Neural cell (in vitro differentiated cells): ENCODE results near the gene TRAPPC10. TPM values are rescaled to one million over a fixed set of nuclear protein-coding genes. Genes with fewer than 3 reads are reported as not detected.

Experiments
- H2AFZ ChIP-seq: fragments of 200-600, 300-800 bp; sonication (generic), shearing (Covaris generic); 2 replicates; pipeline ENCODE4 v1.6.0; 2014; ENCODE audit warnings: low read depth, mild to moderate bottlenecking, antibody characterized with exemption, low read length, moderate library complexity
- H3F3A ChIP-seq: fragments of 200-600 bp; shearing (Covaris generic); 2 replicates; pipeline ENCODE4 v1.6.1; 2016; ENCODE audit warnings: mild to moderate bottlenecking, moderate library complexity, mixed read lengths, antibody characterized with exemption, low read length; ENCODE audit not compliant: insufficient read depth, poor library complexity, severe bottlenecking
- H3K27ac ChIP-seq: fragments of 200-600, 300-800 bp; sonication (generic), shearing (Covaris generic); 2 replicates; pipeline ENCODE4 v1.5.1; 2014; ENCODE audit warnings: mild to moderate bottlenecking, low read length, moderate library complexity
- H3K27me3 ChIP-seq: fragments of 300-800, 200-600 bp; sonication (generic), shearing (Covaris generic); 2 replicates; pipeline ENCODE4 v1.6.0; 2014; ENCODE audit warnings: mild to moderate bottlenecking, low read depth, low read length, moderate library complexity; ENCODE audit not compliant: insufficient read depth
- H3K36me3 ChIP-seq: fragments of 300-800, 200-600 bp; sonication (generic), shearing (Covaris generic); 2 replicates; pipeline ENCODE4 v1.5.1; 2014; ENCODE audit warnings: mild to moderate bottlenecking, antibody characterized with exemption, low read length, moderate library complexity; ENCODE audit not compliant: insufficient read depth
- H3K4me2 ChIP-seq: fragments of 300-800, 200-600 bp; sonication (generic), shearing (Covaris generic); 2 replicates; pipeline ENCODE4 v1.6.0; 2014; ENCODE audit warnings: mild to moderate bottlenecking, low read length
- H3K4me3 ChIP-seq: fragments of 300-800, 200-600 bp; sonication (generic), shearing (Covaris generic); 2 replicates; pipeline ENCODE4 v1.5.1; 2014; ENCODE audit warnings: mild to moderate bottlenecking, low read length, moderate library complexity
- H3K79me2 ChIP-seq: fragments of 200-600 bp; shearing (Covaris generic); replicated peaks from 2 replicates; pipeline ENCODE4 v1.6.0; 2014; ENCODE audit warnings: mild to moderate bottlenecking, low read length, moderate library complexity; ENCODE audit not compliant: insufficient read depth
- H3K9ac ChIP-seq: fragments of 300-800, 200-600 bp; sonication (generic), shearing (Covaris generic); 2 replicates; pipeline ENCODE4 v1.6.1; 2016; ENCODE audit warnings: mild to moderate bottlenecking, low read length, mixed read lengths
- H3K9me2 ChIP-seq: fragments of 200-600 bp; shearing (Covaris generic); 2 replicates; pipeline ENCODE4 v1.6.1; 2016; ENCODE audit warnings: mild to moderate bottlenecking, low read length, mixed read lengths; ENCODE audit not compliant: insufficient read depth
- H3K9me3 ChIP-seq: fragments of 200-600, 300-800 bp; sonication (generic), shearing (Covaris generic); 2 replicates; pipeline ENCODE4 v1.6.1; 2016; ENCODE audit warnings: mild to moderate bottlenecking, mixed run types, low read length, moderate library complexity, mixed read lengths
- H4K20me1 ChIP-seq: fragments of 200-600 bp; shearing (Covaris generic); 2 replicates; pipeline ENCODE4 v1.6.1; 2016; ENCODE audit warnings: mild to moderate bottlenecking, mixed run types; ENCODE audit not compliant: insufficient read depth
- EP300 ChIP-seq: fragments of 450-650 bp; conservative IDR thresholded peaks from 2 replicates; pipeline ENCODE4 v1.6.1; 2014; ENCODE audit warnings: antibody characterized with exemption, mild to moderate bottlenecking, moderate library complexity; ENCODE audit not compliant: poor library complexity, severe bottlenecking
- EZH2 ChIP-seq: fragments of 200-600, 300-800 bp; shearing (Covaris generic), sonication (generic); IDR thresholded peaks from 2 replicates; pipeline ENCODE4 v1.6.1; 2014; ENCODE audit warnings: antibody characterized with exemption, low read length, borderline replicate concordance, mild to moderate bottlenecking; ENCODE audit not compliant: insufficient read depth, poor library complexity, severe bottlenecking
- MXI1 ChIP-seq: fragments of 450-650 bp; conservative IDR thresholded peaks from 2 replicates; pipeline ENCODE4 v1.6.1; 2014; ENCODE audit warnings: antibody characterized with exemption, mild to moderate bottlenecking; ENCODE audit not compliant: poor library complexity, severe bottlenecking
- POLR2AphosphoS5 ChIP-seq: IDR thresholded peaks from 2 replicates; pipeline ENCODE4 v1.6.1; 2012
- RAD21 ChIP-seq: fragments of 450-650 bp; conservative IDR thresholded peaks from 2 replicates; pipeline ENCODE4 v1.6.1; 2014; ENCODE audit warnings: antibody characterized with exemption, mild to moderate bottlenecking, moderate library complexity
- SMC3 ChIP-seq: fragments of 450-650 bp; conservative IDR thresholded peaks from 2 replicates; pipeline ENCODE4 v1.6.1; 2014; ENCODE audit warnings: antibody characterized with exemption, mild to moderate bottlenecking, moderate library complexity; ENCODE audit not compliant: poor library complexity
- TAF1 ChIP-seq: IDR thresholded peaks from 2 replicates; pipeline ENCODE4 v1.6.1; 2012; ENCODE audit warnings: low read depth
- polyA plus RNA-seq: library from polyadenylated mRNA; depleted of rRNA; stranded (reverse); fragments of >200 nt; gene quantifications from 2 replicates; pipeline ENCODE4 v1.2.3, GENCODE V29; 2014
- TF ChIP-seq, protein P1 (sequence below): IDR thresholded peaks from 2 replicates; pipeline ENCODE4 v1.6.1; 2012; ENCODE audit warnings: borderline replicate concordance
- TF ChIP-seq, protein P2 (sequence below): fragments of 450-650 bp; IDR thresholded peaks from 2 replicates; pipeline ENCODE4 v1.5.1; 2014; ENCODE audit warnings: antibody characterized with exemption, mild to moderate bottlenecking, moderate library complexity; ENCODE audit not compliant: poor library complexity, severe bottlenecking

Gene TRAPPC10
- polyA plus RNA-seq, 1 donor from 2014 or later: 17.8 TPM

DNA sequence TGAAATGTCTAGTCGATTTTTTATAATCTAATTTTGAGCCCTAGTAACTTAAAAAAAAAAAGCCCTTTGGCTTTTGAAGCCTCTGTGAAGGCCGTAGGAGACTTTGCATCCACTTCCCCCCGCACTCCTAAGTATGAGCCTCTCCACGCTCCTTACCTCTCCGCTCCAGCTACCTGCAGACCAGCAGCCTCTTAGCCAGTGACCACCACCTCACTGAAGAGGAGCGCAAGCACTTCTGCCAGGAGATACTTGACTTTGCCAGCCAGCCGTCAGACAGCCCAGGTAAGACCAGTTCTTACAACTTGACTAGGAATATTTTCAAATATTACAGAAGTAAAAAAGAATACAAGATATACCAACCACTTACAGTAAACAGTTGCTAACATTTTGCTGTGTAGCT lies 67.7 kb downstream of the TRAPPC10 start:
- H3K27ac ChIP-seq: no peak overlapping the region
- TF ChIP-seq TAF1 (no peak), EZH2 (no peak), RAD21 (no peak)
- TF ChIP-seq, protein P1, sequence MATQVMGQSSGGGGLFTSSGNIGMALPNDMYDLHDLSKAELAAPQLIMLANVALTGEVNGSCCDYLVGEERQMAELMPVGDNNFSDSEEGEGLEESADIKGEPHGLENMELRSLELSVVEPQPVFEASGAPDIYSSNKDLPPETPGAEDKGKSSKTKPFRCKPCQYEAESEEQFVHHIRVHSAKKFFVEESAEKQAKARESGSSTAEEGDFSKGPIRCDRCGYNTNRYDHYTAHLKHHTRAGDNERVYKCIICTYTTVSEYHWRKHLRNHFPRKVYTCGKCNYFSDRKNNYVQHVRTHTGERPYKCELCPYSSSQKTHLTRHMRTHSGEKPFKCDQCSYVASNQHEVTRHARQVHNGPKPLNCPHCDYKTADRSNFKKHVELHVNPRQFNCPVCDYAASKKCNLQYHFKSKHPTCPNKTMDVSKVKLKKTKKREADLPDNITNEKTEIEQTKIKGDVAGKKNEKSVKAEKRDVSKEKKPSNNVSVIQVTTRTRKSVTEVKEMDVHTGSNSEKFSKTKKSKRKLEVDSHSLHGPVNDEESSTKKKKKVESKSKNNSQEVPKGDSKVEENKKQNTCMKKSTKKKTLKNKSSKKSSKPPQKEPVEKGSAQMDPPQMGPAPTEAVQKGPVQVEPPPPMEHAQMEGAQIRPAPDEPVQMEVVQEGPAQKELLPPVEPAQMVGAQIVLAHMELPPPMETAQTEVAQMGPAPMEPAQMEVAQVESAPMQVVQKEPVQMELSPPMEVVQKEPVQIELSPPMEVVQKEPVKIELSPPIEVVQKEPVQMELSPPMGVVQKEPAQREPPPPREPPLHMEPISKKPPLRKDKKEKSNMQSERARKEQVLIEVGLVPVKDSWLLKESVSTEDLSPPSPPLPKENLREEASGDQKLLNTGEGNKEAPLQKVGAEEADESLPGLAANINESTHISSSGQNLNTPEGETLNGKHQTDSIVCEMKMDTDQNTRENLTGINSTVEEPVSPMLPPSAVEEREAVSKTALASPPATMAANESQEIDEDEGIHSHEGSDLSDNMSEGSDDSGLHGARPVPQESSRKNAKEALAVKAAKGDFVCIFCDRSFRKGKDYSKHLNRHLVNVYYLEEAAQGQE: no peak

DNA sequence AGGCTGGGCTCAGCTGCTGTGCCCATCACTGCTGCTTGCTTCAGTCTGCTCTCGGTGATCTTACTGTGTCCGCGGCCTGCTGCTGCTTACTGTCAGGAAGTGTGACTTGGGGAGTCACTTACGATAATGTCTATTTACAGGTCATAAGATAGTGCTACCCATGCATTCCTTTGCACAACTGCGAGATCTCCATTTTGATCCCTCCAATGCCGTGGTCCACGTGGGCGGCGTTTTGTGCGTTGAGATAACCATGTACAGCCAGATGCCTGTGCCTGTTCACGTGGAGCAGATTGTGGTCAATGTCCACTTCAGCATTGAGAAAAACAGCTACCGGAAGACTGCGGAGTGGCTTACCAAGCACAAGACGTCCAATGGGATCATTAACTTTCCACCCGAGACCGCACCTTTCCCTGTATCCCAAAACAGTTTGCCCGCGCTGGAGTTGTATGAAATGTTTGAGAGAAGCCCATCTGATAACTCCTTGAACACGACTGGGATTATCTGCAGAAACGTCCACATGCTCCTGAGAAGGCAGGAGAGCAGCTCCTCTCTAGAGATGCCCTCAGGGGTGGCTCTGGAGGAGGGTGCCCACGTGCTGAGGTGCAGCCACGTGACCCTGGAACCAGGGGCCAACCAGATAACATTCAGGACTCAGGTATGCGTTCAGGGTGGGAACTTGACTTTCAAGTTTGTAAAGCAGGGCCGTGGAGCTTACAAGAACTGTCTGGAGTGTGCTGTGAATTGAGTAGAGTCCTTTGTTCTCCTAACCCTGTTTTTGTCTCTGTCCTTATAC lies 70.7 kb downstream of the TRAPPC10 start:
- no peaks in the 10 kb centered on the region for H3K27me3 ChIP-seq
- no peak overlapping the region for H3K9ac ChIP-seq
- no peak overlapping the region for H2AFZ ChIP-seq
- peaks cover 6% of the 10 kb centered on the region for H3K36me3 ChIP-seq
- no peak overlapping the region for H3K4me2 ChIP-seq
- no peaks in the 10 kb centered on the region for H3K9me3 ChIP-seq
- no peaks in the 10 kb centered on the region for H4K20me1 ChIP-seq
- TF ChIP-seq SMC3 (no peak), POLR2AphosphoS5 (no peak), EP300 (no peak), EZH2 (no peak), RAD21 (no peak), TAF1 (no peak), MXI1 (no peak)
- TF ChIP-seq, protein P2, sequence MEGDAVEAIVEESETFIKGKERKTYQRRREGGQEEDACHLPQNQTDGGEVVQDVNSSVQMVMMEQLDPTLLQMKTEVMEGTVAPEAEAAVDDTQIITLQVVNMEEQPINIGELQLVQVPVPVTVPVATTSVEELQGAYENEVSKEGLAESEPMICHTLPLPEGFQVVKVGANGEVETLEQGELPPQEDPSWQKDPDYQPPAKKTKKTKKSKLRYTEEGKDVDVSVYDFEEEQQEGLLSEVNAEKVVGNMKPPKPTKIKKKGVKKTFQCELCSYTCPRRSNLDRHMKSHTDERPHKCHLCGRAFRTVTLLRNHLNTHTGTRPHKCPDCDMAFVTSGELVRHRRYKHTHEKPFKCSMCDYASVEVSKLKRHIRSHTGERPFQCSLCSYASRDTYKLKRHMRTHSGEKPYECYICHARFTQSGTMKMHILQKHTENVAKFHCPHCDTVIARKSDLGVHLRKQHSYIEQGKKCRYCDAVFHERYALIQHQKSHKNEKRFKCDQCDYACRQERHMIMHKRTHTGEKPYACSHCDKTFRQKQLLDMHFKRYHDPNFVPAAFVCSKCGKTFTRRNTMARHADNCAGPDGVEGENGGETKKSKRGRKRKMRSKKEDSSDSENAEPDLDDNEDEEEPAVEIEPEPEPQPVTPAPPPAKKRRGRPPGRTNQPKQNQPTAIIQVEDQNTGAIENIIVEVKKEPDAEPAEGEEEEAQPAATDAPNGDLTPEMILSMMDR: no peak
- TF ChIP-seq, protein P1: no peak
- H3K79me2 ChIP-seq: no peaks in the 10 kb centered on the region
- no peaks in the 10 kb centered on the region for H3K9me2 ChIP-seq
- no peaks in the 10 kb centered on the region for H3F3A ChIP-seq
- no peak overlapping the region for H3K27ac ChIP-seq
- no peak overlapping the region for H3K4me3 ChIP-seq

More for the DNA sequence above, 67.7 kb downstream of the TRAPPC10 start:
- H3K9me3 ChIP-seq: no peaks in the 10 kb centered on the region
- H3K36me3 ChIP-seq: peaks cover 6% of the 10 kb centered on the region
- H2AFZ ChIP-seq: no peak overlapping the region
- H3K4me2 ChIP-seq: no peak overlapping the region
- H3F3A ChIP-seq: no peaks in the 10 kb centered on the region
- no peaks in the 10 kb centered on the region for H3K9me2 ChIP-seq
- no peaks in the 10 kb centered on the region for H3K79me2 ChIP-seq
- H4K20me1 ChIP-seq: no peaks in the 10 kb centered on the region
- H3K27me3 ChIP-seq: no peaks in the 10 kb centered on the region
- no peak overlapping the region for H3K9ac ChIP-seq
- H3K4me3 ChIP-seq: no peak overlapping the region
